GM23248 (cell line): ENCODE results near the gene FEZ2.
"Not testable (repeated sequence)": the region's sequence is repeated elsewhere in the genome, so short reads cannot be mapped to it uniquely, and the experiment has no call there.

Source experiments
- EZH2 ChIP-seq: fragments of 200-600 bp; sonication (generic); IDR thresholded peaks from 2 replicates; pipeline ENCODE4 v1.6.1; 2018; ENCODE audit warnings: antibody characterized with exemption, mild to moderate bottlenecking; ENCODE audit not compliant: insufficient read depth, poor library complexity, severe bottlenecking
- EZH2phosphoT487 ChIP-seq: fragments of 200-600 bp; sonication (generic); IDR thresholded peaks from 2 replicates; pipeline ENCODE4 v1.6.1; 2018; ENCODE audit warnings: antibody characterized with exemption, moderate library complexity, mild to moderate bottlenecking, low read depth; ENCODE audit not compliant: insufficient read depth

DNA sequence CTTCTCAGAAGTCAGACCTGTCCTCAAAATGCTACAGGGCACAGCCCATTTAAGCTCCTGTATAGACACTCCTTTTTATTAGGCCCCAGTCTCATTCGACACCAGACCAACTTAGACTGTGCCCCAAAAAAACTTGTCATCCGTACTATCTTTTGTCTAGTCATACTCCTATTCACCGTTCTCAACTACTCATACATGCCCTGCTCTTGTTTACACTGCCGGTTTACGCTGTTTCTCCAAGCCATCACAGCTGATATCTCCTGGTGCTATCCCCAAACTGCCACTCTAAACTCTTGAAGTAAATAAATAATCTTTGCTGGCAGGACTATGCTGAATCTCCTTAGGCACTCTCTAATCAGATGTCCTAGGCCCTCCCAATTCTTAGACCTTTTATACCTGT lies 5.7 kb upstream of the FEZ2 start:
- not testable (repeated sequence) for TF ChIP-seq EZH2, EZH2phosphoT487
